ENCODE measurements around the gene PCDHA1. TPM values are rescaled to one million over a fixed set of nuclear protein-coding genes. Genes with fewer than 3 reads are reported as not detected.

The PCDHA1 gene
- total RNA-seq, 1 experiment from 2014 or later: not detected

DNA sequence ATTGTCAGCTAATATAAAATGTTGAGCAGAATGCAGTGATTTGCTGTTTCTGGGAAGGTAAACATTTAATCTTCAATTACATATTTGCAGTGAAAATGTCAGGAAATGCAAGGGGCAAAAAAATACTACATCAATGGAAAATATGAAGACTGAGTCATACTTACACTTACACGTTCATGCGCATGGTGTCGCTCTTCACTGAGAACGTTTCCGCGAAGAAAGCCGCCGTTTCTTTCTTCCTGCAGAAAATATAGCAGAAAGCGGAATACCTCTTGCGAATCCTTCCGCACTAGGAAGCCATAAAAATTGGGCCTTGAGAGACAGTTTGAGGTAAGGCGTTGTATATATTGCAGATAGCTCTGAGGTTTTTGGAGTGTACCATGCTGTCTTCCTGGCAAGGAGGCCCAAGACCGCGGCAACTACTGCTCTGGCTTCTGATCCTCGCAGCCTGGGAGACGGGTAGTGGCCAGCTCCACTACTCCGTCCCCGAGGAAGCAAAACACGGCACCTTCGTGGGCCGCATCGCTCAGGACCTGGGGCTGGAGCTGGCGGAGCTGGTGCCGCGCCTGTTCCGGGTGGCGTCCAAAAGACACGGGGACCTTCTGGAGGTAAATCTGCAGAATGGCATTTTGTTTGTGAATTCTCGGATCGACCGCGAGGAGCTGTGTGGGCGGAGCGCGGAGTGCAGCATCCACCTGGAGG is 96.1 kb downstream of the PCDHA1 start, which contains the start of gene PCDHA13:
PCDHA13 (plus strand) TSS at position 236 of the 702 bp plus-strand sequence; CDS start at position 381, 145 bp downstream.
- no peak within 1 kb of the TSS for H3K4me3 ChIP-seq
- H3K27ac ChIP-seq: no peak within 1 kb of the TSS
- H3K27me3 ChIP-seq (replicated peaks): no peaks in the 10 kb centered on the region; the same call in 1 of the 2 replicates
- no peaks in the 10 kb centered on the region for H3K36me3 ChIP-seq
- peaks cover 18% of the 10 kb centered on the region for H3K9me3 ChIP-seq (replicated peaks)
- H3K4me1 ChIP-seq (replicated peaks): no peaks in the 10 kb centered on the region
- DNase-seq (ENCODE audit: low read depth in 1 of 2, low spot score in 2 of 2): no peak

DNA sequence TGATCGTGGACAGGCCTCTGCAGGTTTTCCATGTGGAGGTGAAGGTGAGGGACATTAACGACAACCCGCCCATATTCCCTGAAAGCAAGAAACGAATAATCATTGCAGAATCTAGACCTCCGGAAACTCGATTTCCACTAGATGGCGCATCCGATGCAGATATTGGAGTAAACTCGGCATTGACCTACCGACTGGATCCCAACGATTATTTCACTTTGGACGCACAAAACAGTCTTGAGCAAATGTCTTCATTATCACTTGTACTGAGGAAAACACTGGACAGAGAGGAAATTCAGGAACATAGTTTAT is 96.6 kb downstream of the PCDHA1 start:
- DNase-seq (ENCODE audit: low read depth in 1 of 2, low spot score in 2 of 2): no peak

DNA sequence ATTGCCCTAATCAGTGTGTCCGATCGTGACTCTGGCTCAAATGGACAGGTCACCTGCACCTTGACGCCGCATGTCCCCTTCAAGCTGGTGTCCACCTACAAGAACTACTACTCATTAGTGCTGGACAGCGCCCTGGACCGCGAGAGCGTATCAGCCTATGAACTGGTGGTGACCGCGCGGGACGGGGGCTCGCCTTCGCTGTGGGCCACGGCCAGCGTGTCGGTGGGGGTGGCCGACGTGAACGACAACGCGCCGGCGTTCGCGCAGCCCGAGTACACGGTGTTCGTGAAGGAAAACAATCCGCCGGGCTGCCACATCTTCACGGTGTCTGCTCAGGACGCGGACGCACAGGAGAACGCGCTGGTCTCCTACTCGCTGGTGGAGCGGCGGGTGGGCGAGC is 97.4 kb downstream of the PCDHA1 start:
- no peaks in the 10 kb centered on the region for H3K4me1 ChIP-seq (replicated peaks)
- DNase-seq (ENCODE audit: low read depth in 1 of 2, low spot score in 2 of 2): no peak
- H3K9me3 ChIP-seq (replicated peaks): peaks cover 14% of the 10 kb centered on the region
- no peak overlapping the region for H3K27ac ChIP-seq
- no peaks in the 10 kb centered on the region; the same call in 1 of the 2 replicates for H3K27me3 ChIP-seq (replicated peaks)
- H3K36me3 ChIP-seq: no peaks in the 10 kb centered on the region
- H3K4me3 ChIP-seq: no peak overlapping the region

More for the DNA sequence above, 96.6 kb downstream of the PCDHA1 start:
- no peak overlapping the region for H3K27ac ChIP-seq
- H3K36me3 ChIP-seq: no peaks in the 10 kb centered on the region
- H3K9me3 ChIP-seq (replicated peaks): peaks cover 14% of the 10 kb centered on the region
- H3K4me1 ChIP-seq (replicated peaks): no peaks in the 10 kb centered on the region
- H3K27me3 ChIP-seq (replicated peaks): no peaks in the 10 kb centered on the region; the same call in 1 of the 2 replicates
- H3K4me3 ChIP-seq: no peak overlapping the region

DNA sequence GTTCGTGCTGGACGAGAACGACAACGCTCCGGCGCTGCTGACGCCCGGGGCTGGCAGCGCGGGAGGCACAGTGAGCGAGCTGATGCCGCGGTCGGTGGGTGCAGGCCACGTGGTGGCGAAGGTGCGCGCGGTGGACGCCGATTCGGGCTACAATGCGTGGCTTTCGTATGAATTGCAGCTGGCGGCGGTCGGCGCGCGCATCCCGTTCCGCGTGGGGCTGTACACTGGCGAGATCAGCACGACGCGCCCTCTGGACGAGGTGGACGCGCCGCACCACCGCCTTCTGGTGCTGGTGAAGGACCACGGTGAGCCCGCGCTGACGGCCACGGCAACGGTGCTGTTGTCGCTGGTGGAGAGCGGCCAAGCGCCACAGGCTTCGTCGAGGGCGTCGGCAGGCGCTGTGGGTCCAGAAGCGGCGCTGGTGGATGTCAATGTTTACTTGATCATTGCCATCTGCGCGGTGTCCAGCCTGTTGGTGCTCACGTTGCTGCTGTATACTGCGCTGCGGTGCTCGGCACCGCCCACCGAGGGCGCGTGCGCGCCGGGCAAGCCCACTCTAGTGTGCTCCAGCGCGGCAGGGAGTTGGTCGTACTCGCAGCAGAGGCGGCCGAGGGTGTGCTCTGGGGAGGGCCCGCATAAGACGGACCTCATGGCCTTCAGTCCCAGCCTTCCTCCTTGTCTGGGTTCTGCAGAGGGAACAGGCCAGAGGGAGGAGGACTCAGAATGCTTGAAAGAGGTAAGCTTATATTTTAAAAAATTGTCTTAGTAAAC is 98.2 kb downstream of the PCDHA1 start:
- Histone ChIP-seq H3K9me3 (replicated peaks) (peaks cover 14% of the 10 kb centered on the region), H3K4me3 (no peak overlapping the region), H3K4me1 (replicated peaks) (no peaks in the 10 kb centered on the region)

DNA sequence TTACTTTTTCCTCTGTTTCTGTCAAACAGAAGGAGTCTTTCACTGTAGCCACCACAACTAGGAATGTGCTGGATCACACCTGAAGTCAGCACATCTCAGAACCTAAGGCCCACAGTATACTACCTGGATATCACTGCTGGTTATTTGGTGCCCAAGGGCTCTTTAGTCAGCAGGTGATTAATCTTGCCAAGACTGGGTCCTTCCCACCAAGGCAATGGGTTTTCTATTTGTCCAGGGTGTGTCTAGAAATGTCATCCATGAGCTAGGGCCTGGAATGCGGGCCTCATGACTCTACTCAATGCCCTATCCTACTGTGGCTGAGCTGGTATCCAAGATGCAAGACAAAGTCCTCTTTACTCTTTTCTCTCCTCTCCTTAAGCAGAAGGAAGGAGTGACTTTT is 130.4 kb downstream of the PCDHA1 start:
- Histone ChIP-seq H3K9me3 (replicated peaks) (peaks cover 10% of the 10 kb centered on the region), H3K4me3 (no peak overlapping the region), H3K27ac (no peak overlapping the region), H3K36me3 (no peaks in the 10 kb centered on the region), H3K27me3 (replicated peaks) (no peaks in the 10 kb centered on the region), H3K4me1 (replicated peaks) (no peaks in the 10 kb centered on the region)
- DNase-seq (ENCODE audit: low read depth in 1 of 2, low spot score in 2 of 2): no peak

More for the DNA sequence above, 98.2 kb downstream of the PCDHA1 start:
- no peak for DNase-seq (ENCODE audit: low read depth in 1 of 2, low spot score in 2 of 2)
- Histone ChIP-seq H3K27me3 (replicated peaks) (no peaks in the 10 kb centered on the region; the same call in 1 of the 2 replicates), H3K36me3 (no peaks in the 10 kb centered on the region), H3K27ac (no peak overlapping the region)

DNA sequence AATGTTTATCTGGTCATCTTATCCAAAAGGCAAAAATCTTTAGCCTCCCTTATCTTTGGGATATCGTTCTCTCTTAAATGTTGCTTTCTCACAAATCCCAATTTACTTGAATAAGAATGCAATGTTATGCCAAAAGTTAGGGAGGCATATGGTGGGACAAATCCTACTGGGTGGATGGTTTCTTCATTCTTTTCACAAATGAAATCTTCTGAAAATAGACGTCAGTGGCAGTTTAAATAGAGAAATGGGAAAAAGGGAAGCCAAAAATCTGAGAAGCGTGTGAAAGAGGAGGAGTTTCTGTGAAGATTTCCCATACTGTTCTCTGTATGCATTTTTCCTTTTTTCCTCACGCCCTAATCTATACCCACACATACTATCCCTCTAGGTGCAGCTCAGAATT is 137.7 kb downstream of the PCDHA1 start:
- H3K27me3 ChIP-seq (replicated peaks): peaks cover 3% of the 10 kb centered on the region; the same call in 1 of the 2 replicates
- H3K36me3 ChIP-seq: no peaks in the 10 kb centered on the region
- no peak overlapping the region for H3K27ac ChIP-seq
- H3K9me3 ChIP-seq (replicated peaks): peaks cover 26% of the 10 kb centered on the region
- H3K4me3 ChIP-seq: no peak overlapping the region
- H3K4me1 ChIP-seq (replicated peaks): no peaks in the 10 kb centered on the region
- no peak for DNase-seq (ENCODE audit: low read depth in 1 of 2, low spot score in 2 of 2)

DNA sequence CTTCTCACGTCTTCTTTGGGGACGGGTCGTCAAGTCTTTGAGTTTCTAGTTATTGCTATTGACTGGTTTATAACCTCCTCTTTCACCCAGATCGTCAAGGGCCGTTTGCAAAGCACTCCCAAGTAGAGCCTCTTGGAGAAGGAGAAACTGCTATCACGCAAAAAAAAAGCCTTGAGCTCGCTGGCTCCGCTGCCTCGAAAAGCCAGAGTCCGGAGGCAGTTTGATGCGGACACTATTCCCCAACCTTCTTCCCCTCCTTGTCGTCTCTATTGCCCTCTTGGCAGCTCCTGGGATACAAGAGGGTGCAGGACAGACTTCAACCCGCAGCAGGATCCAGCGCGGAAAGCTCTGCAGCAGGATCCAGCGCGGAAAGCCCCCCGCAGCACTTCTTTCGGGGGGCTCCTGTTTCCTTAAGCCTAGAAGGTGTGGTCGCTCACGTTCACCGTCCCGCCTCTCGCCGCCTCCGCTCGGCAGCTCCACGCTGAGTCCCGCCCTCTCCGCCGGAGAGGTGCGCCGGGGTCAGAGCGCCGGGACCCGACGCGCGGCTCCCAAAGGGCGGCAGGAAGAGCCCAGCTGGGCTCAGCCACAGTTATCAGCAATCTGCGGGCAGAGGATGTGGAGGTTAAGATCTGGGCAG is 140.0 kb downstream of the PCDHA1 start, which contains the start of gene PCDHAC1:
PCDHAC1 (plus strand) TSS at position 494 of the 637 bp plus-strand sequence. CDS start 594 bp downstream, outside the sequence.
- Histone ChIP-seq H3K36me3 (no peaks in the 10 kb centered on the region), H3K9me3 (replicated peaks) (peaks cover 26% of the 10 kb centered on the region), H3K4me3 (no peak within 1 kb of the TSS), H3K27me3 (replicated peaks) (peaks cover 3% of the 10 kb centered on the region; the same call in 1 of the 2 replicates), H3K4me1 (replicated peaks) (no peaks in the 10 kb centered on the region), H3K27ac (no peak within 1 kb of the TSS)
- DNase-seq (ENCODE audit: low read depth in 1 of 2, low spot score in 2 of 2): no peak

DNA sequence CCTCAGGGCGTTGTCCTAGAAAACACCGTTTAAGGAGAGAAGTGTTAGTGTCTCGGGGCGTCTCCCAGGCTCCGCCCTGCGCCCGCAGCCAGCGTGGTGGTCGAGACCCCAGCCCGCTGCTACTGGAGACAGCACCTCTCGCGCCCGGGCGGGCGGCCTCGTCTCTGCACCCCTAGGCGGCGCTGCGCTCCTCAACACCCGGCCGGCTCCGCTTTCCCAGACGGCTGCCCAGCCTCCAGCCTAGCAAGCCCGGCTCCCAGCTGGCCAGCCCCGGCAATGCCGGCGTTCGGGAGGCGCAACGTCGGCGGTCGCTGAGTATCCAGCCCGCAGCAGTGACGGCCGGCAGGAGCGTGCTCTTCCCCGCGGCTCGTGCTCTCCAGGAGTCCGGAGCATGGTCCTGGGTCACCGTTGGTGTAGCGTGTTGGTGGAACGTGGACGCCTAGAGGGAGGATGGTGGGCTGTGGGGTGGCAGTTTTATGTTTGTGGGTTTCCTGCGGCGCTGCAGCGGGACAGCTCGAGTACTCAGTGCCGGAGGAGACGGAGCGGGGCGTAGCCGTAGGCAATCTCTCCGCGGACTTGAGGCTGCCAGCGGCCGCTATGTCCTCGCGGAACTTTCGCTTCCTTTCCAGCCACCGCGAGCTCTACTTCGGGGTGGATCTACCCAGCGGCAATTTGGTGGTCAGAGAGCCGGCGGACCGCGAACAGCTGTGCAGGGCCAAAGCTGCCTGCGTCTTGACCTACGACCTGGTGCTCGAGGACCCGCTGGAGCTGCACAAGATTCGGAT is 140.7 kb downstream of the PCDHA1 start:
- H3K36me3 ChIP-seq: no peaks in the 10 kb centered on the region
- no peak overlapping the region for H3K4me3 ChIP-seq
- DNase-seq (ENCODE audit: low read depth in 1 of 2, low spot score in 2 of 2): peak in 1 of 2 experiments; percentile 59
- H3K9me3 ChIP-seq (replicated peaks): peaks cover 26% of the 10 kb centered on the region
- H3K27ac ChIP-seq: no peak overlapping the region
- H3K27me3 ChIP-seq (replicated peaks): peaks cover 3% of the 10 kb centered on the region; the same call in 1 of the 2 replicates
- no peaks in the 10 kb centered on the region for H3K4me1 ChIP-seq (replicated peaks)

DNA sequence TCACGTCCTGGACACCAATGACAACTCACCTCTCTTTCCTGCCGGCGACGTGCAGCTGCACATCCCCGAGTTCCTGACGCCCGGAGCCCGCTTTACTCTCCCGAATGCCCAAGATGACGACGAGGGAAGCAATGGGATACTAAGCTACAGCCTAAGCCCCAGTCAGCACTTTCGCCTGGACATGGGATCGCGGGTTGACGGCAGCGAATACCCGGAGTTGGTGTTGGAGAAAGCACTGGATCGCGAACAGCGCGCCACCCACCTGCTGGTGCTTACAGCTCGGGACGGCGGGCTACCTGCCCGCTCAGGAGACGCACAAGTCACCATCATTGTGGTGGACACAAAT is 141.3 kb downstream of the PCDHA1 start:
- Histone ChIP-seq H3K27me3 (replicated peaks) (peaks cover 3% of the 10 kb centered on the region; the same call in 1 of the 2 replicates), H3K4me1 (replicated peaks) (no peaks in the 10 kb centered on the region), H3K4me3 (no peak overlapping the region), H3K9me3 (replicated peaks) (peaks cover 24% of the 10 kb centered on the region), H3K36me3 (no peaks in the 10 kb centered on the region), H3K27ac (no peak overlapping the region)
- DNase-seq (ENCODE audit: low read depth in 1 of 2, low spot score in 2 of 2): no peak

DNA sequence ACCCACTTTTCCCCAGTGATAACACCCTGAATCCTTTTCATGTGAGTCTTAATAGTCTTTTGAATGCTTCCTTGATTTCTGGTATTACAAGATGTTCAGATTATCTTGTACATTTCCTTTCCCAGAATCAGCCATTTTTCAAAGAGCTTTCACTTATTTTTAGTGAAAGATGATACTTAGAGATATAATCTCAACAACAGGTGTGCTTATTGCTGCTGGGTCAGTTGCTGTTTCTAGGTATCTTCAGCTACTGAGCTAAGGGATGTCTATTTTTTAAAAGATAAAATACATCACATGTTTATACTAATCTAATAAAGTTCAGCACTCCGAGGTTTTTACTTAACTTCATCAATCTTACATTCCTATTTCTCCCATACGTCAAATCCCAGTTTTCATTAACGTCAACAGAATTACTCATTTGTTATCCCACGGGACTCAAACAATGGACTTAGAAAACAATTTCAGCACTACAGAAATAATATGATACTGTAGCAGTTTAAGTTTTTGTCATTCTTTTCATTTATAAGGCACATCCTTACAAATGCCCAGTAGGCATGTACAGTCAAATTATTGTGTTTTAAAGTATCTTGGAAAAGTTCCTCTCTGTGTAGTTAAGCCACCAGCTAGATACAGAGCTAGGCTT is 149.1 kb downstream of the PCDHA1 start:
- no peak for DNase-seq (ENCODE audit: low read depth in 1 of 2, low spot score in 2 of 2)
- no peaks in the 10 kb centered on the region for H3K9me3 ChIP-seq (replicated peaks)
- H3K36me3 ChIP-seq: no peaks in the 10 kb centered on the region
- H3K27me3 ChIP-seq (replicated peaks): no peaks in the 10 kb centered on the region
- H3K4me3 ChIP-seq: no peak overlapping the region
- no peaks in the 10 kb centered on the region for H3K4me1 ChIP-seq (replicated peaks)
- no peak overlapping the region for H3K27ac ChIP-seq

DNA sequence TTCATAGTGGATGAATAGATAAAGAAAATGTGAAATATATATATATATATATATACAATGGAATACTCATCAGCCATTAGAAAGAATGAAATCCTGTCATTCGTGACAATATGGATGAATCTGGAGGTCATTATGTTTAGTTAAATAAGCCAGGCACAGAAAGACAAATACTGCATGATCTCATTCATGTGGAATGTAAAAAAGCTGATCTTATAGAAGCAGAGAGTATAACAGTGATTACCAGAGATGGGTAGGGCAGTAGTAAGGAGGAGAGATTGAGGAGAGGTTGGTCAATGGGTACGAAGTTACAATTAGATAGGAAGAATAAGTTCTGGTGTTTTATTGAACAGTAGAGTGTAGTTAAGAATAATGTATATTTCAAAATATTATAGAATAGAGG is 160.6 kb downstream of the PCDHA1 start:
- Histone ChIP-seq H3K4me1 (replicated peaks) (no peaks in the 10 kb centered on the region), H3K36me3 (no peaks in the 10 kb centered on the region), H3K4me3 (no peak overlapping the region), H3K27ac (no peak overlapping the region), H3K27me3 (replicated peaks) (no peaks in the 10 kb centered on the region), H3K9me3 (replicated peaks) (no peaks in the 10 kb centered on the region)
- no peak for DNase-seq (ENCODE audit: low read depth in 1 of 2, low spot score in 2 of 2)

DNA sequence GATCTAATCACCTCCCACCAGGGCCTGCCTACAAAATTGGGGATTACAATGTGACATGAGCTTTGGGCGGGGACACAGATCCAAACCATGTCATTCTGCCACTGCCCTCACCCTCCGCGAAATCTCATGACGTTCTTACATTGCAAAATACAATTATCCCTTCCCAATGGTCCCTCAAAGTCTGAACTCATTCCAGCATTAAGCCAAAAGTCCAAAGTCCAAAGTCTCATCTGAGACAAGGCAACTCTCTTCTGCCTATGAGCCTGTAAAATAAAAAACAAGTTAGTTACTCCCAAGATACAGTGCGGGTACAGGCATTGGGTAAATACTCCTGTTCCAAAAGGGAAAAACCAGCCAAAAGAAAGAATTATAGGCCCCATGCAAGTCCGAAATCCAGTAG is 165.7 kb downstream of the PCDHA1 start:
- Histone ChIP-seq H3K4me1 (replicated peaks) (no peaks in the 10 kb centered on the region), H3K27ac (no peak overlapping the region), H3K27me3 (replicated peaks) (no peaks in the 10 kb centered on the region), H3K4me3 (no peak overlapping the region), H3K36me3 (no peaks in the 10 kb centered on the region), H3K9me3 (replicated peaks) (no peaks in the 10 kb centered on the region)
- DNase-seq (ENCODE audit: low read depth in 1 of 2, low spot score in 2 of 2): no peak

DNA sequence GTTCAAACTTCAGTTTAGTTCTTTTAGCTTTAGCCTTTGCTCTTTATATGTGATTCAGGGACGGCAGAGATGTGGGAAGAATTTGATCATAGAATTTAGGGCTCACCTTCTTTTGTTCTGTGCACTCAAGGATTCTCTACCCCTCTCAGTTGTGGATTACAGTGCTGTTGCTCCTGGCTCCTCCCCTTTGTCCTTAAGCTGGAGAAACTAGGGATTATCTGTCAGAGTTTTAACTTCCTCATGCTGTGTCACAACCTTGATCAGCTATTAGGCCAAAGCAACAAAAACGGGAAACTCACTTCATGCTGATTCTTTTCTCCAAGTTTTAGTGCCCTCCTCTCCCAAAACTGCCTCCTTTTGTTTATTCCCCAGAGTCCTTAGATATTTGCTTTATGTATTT is 167.3 kb downstream of the PCDHA1 start:
- no peaks in the 10 kb centered on the region for H3K27me3 ChIP-seq (replicated peaks)
- no peaks in the 10 kb centered on the region for H3K9me3 ChIP-seq (replicated peaks)
- H3K36me3 ChIP-seq: no peaks in the 10 kb centered on the region
- DNase-seq (ENCODE audit: low read depth in 1 of 2, low spot score in 2 of 2): no peak
- H3K4me1 ChIP-seq (replicated peaks): no peaks in the 10 kb centered on the region
- H3K27ac ChIP-seq: no peak overlapping the region
- no peak overlapping the region for H3K4me3 ChIP-seq

All from SJSA1 (cell line).